ENCODE measurements around the gene SCFD2. TPM values are rescaled to one million over a fixed set of nuclear protein-coding genes. Genes with fewer than 3 reads are reported as not detected.

SCFD2 gene
- total and polyA plus RNA-seq, 12 donors = 2.9 to 15.0 (median 9.7) TPM

- ATAC-seq (no peak), DNase-seq (no peak)
- Histone ChIP-seq H3K27ac (no peak overlapping the region), H3K4me3 (no peak overlapping the region), H3K36me3 (no peaks in the 10 kb centered on the region), H3K27me3 (no peaks in the 10 kb centered on the region), H3K9me3 (no peaks in the 10 kb centered on the region), H3K4me1 (no peaks in the 10 kb centered on the region)
- intact Hi-C loops (cut with DNase I) = loop anchor here in 1 of 10 donors (10.0 kb wide), 1 partner anchor 112 kb away; no protein-coding TSS in a partner anchor
- no peak for TF ChIP-seq CTCF (IDR thresholded peaks at IDR 0.05)
- 72% methylated on average over 3 of the region's 3 CpGs for WGBS, 2 donors
These were observed 322.8 kb downstream of the SCFD2 start for GRCh38 chr4:53043055-53043454.

GRCh38 chr4:53040851-53041250 is 325.0 kb downstream of the SCFD2 start:
- TF ChIP-seq CTCF (IDR thresholded peaks at IDR 0.05) = no peak
- no peak for ATAC-seq
- Histone ChIP-seq H3K4me3 (no peak overlapping the region), H3K36me3 (no peaks in the 10 kb centered on the region), H3K27me3 (no peaks in the 10 kb centered on the region), H3K27ac (no peak overlapping the region), H3K4me1 (no peaks in the 10 kb centered on the region), H3K9me3 (peaks cover 0 to 2% (median 0%) of the 10 kb centered on the region in 11 donors)
- intact Hi-C loops (cut with DNase I) = loop anchor here in 1 of 10 donors (10.0 kb wide), 1 partner anchor 114 kb away; no protein-coding TSS in a partner anchor
- 69 to 81% methylated on average over 2 of the region's 2 CpGs for WGBS, 2 donors
- DNase-seq = no peak

DNA sequence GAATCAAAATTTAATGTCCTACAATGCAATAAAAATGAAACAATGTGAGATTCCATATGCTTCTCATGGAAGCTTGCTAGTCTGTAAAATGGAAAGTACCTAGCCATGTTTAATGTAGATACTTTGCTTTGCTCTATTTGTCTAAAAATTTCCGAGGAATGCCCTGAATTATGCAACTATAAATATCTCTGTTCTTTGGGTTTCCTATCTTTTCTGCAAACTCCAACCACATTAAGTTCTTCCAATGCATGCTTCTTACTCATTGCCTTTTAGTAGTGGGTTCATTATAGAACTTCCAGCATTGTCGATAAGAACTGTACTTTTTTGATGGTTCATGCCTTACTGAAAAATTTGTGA is 325.4 kb downstream of the SCFD2 start:
- Histone ChIP-seq H3K36me3 (no peaks in the 10 kb centered on the region), H3K27ac (no peak overlapping the region), H3K4me3 (no peak overlapping the region), H3K9me3 (peaks cover 0 to 4% (median 0%) of the 10 kb centered on the region in 11 donors), H3K4me1 (no peaks in the 10 kb centered on the region), H3K27me3 (no peaks in the 10 kb centered on the region)
- no peak for DNase-seq
- ATAC-seq = no peak
- intact Hi-C loops (cut with DNase I) = loop anchor here in 1 of 10 donors (10.0 kb wide), 1 partner anchor 114 kb away; no protein-coding TSS in a partner anchor
- TF ChIP-seq CTCF (IDR thresholded peaks at IDR 0.05) = no peak
- 90 to 97% methylated on average over 2 of the region's 2 CpGs for WGBS, 2 donors

DNA sequence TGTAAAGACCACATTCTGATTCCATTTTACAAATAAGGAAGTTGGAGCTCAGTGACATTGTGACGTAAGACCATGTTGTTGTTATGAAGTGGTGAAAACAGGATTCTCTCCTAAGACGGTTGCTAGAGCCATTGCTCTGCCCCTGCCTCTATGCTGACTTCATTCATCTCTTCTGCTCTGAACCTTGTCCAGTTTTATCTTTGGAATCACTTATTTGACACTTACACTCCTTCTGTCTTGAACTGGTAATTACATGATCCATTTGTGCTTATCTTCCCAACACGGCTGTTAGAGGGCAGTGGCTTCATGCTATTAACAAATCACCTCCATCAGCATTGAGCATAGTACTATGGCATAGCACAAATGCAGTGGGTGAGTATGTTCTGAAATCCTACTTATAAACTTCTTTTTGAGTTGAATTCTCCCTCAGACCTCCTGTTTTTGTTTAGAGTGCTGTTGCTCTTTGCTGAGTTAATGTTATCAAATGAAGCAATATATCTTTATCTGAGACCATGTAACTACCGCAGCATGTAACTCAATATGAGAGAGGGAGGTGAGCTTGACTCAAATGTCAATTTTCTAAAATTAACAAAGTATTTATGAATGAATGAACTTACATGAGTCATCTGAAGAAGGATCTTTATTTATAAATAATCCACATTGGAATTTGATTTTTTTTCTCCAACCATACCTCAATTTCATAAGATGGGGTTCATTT is 326.0 kb downstream of the SCFD2 start:
- Histone ChIP-seq H3K9me3 (peaks cover 0 to 9% (median 0%) of the 10 kb centered on the region in 11 donors), H3K4me1 (no peaks in the 10 kb centered on the region), H3K27me3 (no peaks in the 10 kb centered on the region), H3K36me3 (no peaks in the 10 kb centered on the region), H3K4me3 (no peak overlapping the region), H3K27ac (no peak overlapping the region)
- intact Hi-C loops (cut with DNase I) = loop anchor here in 2 of 10 donors (10.0 kb wide), 2 partner anchors 45 to 115 kb away; no protein-coding TSS in a partner anchor
- TF ChIP-seq CTCF (IDR thresholded peaks at IDR 0.05) = no peak
- 79 to 86% methylated on average over 4 of the region's 4 CpGs for WGBS, 2 donors
- DNase-seq (no peak), ATAC-seq (no peak)

Data from heart right ventricle (tissue), 16 donors.